GM21786 (cell line): ENCODE results near the gene OXNAD1.

Experiments used
- ATAC-seq: cut with Tn5 transposase; IDR thresholded peaks from one replicate; pipeline ENCODE4 v1.9.1; 2021; ENCODE audit not compliant: unreplicated experiment

The OXNAD1 gene

DNA sequence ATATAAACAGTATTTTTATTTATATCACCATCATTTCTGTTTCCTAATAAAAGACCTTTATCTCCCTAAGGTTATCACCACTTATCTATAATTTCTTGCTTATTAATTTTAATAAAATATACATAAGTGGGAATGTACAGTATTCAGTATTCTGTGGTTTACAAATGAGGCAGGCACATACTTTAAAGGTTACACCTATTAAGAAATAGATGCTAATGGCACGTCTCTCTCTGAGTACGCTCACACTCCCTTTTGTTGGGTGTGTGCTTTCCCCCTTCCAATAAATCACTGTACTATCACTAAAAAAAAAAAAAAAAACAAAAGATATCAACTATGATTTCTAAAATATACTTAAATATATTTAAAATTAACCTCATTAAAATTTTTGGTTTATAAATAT, 8.9 kb downstream of the OXNAD1 start:
- no peak for ATAC-seq

GRCh38 chr3:16277471-16277870, 12.5 kb downstream of the OXNAD1 start:
- ATAC-seq, result no peak

GRCh38 chr3:16279010-16279801, 14.2 kb downstream of the OXNAD1 start:
- ATAC-seq, result no peak

DNA sequence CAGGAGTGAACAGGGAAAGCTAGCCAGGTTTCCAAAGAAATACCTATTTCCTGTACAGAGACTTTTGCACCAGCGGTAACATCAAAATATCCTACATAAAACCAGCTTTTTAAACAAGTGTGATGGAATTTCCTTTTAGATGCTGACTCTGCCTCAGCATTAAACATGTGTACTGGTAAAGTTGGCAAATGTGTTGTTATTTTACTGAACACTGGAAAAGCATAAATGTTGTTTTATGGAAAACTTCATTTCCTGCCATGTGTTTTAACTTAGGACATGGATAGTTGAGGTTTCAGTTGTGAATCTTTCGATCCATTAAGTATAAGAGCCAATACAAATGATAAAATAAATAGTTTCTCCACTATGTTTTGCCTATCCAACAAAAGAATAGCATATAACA, 15.7 kb downstream of the OXNAD1 start:
- no peak for ATAC-seq

DNA sequence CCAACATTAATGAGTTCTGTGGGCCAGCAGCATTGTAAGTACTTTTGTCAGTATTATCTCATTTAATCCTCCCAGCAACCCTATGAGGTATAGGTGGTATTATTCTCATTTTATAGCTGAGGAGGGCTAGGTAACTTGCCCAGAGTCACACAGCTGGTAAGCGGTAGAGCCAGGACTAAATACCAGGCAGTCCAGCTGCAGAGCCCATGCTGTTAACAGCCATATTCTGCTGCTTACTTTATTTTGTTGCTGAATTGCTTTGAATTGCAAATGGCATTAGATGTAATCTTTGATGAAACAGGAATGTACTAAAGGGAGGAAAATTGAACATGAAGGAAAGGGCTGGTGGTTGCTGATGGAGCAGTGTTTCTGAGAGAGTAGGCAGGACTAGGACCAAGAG, 19.6 kb downstream of the OXNAD1 start:
- no peak for ATAC-seq

- ATAC-seq, result peak; percentile 90
Observed at GRCh38 chr3:16286161-16286560, 21.1 kb downstream of the OXNAD1 start.

DNA sequence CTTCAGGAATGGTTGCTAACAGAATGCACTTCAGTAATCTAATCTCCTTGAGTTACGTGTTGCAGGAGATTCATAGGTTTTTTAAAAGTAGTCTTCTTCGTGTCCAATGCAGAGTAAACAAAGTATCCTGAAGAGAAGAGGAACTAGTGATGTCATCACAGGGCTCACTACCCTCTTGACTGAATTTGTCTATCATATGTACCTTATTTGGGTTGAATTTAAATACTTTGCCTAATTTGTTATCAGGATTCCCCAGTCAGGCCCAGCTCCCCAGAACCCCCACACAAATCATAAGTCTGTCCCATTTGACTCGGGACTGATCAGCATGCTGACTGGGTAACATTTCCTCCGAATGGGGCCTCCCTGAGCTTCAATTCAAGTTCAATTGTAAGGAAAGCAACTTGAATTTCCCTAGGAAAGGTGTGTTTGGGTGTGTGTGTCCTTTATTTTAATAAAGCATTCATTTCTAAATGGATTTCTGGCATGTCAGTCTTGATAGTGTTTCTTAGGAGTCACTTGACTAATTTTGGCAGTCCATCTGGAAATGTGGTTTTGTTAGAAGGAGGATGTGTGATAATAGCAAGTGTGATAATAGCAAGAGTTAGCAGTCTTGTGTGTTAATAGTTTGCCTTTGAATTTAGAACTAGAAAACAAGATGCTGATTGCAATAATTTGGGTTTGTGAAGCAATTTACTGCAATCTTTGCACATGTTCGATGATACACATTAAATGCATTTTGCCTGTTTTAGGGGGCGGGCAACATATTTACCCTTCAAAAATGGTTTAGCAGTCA, 21.9 kb downstream of the OXNAD1 start:
- no peak for ATAC-seq

GRCh38 chr3:16288664-16289063, 23.7 kb downstream of the OXNAD1 start:
- no peak for ATAC-seq

GRCh38 chr3:16289144-16289889, 24.3 kb downstream of the OXNAD1 start:
- no peak for ATAC-seq

GRCh38 chr3:16290007-16290826, 25.2 kb downstream of the OXNAD1 start:
- no peak for ATAC-seq

- ATAC-seq, result peak; percentile 28
Observed at GRCh38 chr3:16290827-16291196, 25.8 kb downstream of the OXNAD1 start.

DNA sequence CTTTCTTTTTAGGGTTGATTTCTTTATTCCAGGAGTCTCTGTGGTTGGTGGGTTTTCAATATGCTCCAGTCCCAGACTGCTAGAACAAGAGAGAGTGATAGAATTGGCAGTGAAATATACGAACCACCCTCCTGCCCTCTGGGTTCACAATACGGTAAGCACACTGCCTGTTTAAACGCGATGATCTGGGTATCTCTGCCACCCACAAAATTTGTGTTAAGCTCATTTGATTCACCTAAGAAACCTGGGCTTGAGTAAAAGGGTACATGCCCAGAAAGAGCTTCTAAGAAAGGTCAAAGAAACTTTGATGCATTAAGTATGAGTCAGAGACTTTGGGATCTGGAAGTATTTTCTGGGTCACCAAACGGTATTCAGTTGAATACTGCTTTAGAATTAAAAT, 29.8 kb downstream of the OXNAD1 start:
- no peak for ATAC-seq

DNA sequence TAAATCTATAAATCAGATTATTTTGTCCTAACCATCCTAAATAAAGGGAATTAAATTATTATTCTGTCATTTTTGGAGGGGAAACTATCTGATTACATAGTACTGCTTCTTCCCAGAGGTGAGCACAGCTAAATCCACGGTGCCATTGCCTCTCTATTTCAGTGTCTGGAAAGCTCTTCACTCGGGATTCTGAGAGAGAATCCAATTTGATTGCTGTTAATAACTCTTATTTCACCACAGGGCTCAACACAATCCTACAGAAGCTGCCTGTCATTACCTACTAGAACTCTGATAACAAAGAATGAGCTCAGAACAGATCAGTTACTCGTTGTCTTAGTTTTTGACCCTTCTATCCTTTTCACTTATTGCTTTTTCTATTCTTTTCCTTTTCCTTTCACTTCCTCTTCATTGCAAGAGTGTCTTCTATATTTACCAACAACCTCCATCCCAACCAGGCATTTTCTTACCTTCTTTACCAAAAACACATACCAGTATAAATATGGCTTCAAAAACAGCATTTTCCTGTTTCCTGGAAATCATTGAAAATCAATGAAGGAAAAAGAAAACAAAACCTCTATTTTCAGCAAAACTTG, 30.4 kb downstream of the OXNAD1 start:
- ATAC-seq, result no peak

DNA sequence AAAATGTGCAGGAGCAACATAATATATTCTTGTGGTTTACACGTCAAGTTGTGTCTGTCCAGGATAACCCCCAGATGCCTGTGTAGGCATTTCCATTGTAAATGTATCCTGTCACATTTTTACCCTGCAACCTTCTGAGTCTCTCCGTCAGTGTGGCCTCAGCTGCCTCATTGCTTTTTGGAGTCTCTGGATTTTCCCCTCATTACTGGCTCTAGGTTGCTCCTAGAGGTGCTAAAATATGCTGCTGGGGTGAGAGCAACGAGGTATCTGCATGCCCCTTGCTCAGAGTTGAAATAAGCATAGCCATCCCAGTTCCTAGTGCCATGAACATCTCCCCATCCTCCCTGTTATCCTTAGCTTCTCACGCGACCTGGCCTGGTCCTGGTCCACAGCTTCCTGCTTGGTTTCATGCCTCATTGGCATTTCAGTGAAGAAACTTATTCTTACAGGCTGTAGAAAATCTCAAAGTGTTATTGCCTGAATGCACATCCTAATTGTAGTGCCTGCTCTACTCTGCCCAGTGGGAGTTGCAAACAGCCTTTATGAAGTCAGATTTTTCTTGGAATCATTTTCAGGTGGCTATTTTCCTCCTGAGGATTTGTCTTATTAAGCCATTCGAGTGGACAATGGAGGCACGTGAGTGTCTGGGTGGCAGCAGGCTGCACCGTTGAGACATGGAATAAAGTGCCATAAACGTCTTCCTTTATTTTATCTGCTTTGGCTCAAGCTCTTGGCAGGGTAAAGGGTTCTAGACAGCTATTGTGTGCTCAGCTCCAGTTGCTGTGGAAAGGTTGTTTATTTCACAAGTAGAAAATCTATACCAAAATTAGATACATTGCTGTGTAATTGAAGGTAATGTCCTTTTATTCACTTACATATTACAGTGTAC, 33.2 kb downstream of the OXNAD1 start:
- ATAC-seq, result no peak

DNA sequence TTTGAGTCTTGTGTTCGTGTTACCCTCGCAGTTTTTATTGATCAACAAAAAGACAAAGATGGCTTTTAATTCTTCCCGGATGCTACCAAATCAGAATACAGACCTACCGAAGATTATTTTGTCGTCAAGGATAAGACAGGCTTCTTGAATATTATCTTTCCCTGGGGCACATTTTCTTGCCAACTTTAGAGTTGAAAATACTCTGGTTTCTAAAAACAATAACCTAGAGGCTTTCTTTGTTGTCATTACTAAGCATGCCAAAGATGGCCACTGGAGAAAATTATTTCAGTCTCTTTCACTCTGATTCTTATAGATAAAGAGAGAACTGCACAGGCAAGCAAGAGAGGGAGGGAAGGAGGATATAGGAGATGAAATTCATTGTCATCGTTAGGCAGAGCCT, 33.9 kb downstream of the OXNAD1 start:
- ATAC-seq, result no peak

- no peak for ATAC-seq
Observed at GRCh38 chr3:16299746-16300145, 34.7 kb downstream of the OXNAD1 start.

DNA sequence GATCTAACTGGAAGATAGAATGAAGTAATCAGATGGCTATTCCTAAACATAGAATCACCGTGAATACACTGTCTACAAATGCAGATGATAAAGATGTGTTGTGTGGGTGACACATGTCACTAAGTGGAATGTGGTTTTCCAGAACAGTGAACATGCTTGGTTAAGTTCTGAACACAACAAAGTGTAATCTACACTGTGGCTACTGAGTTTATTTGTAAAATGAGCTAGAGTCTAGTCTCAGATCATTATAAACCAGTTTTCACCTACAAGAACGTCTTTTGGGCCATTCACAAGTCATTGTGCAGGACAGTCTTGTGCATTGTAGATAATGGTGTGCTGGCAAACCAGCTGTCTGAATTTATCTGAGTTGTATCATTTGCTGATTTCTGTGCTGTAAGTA, 35.3 kb downstream of the OXNAD1 start:
- peak; percentile 34 for ATAC-seq

- peak; percentile 74 for ATAC-seq
Observed at GRCh38 chr3:16300881-16301359, 35.9 kb downstream of the OXNAD1 start.

- no peak for ATAC-seq
Observed at GRCh38 chr3:16301507-16301906, 36.5 kb downstream of the OXNAD1 start.
